Testis (tissue), 2 donors: Measurements from ENCODE around the gene FBLN2.

Source experiments
- CTCF ChIP-seq, 3 experiments: fragments of 450-650 bp in 2 of 3; fragments of 200-600 bp in 1 of 3; sonication (generic) in 1 of 3; IDR thresholded peaks; one replicate each; pipeline ENCODE4 v1.5.1; 2016 to 2019; ENCODE audit warnings: antibody characterized with exemption in 3 of 3, mild to moderate bottlenecking in 2 of 3, moderate library complexity in 1 of 3
- POLR2A ChIP-seq: fragments of 450-650 bp; IDR thresholded peaks from one replicate; pipeline ENCODE4 v1.6.1; 2017; ENCODE audit warnings: antibody characterized with exemption, mild to moderate bottlenecking, moderate library complexity

- TF ChIP-seq CTCF (IDR thresholded peaks at IDR 0.05) (no peak), POLR2A (no peak)
Measured at GRCh38 chr3:13563911-13564310, 15.0 kb downstream of the FBLN2 start.
